ENCODE results near the gene VPS35L.
"Not testable (repeated sequence)": the region's sequence is repeated elsewhere in the genome, so short reads cannot be mapped to it uniquely, and the experiment has no call there.

VPS35L gene

GRCh38 chr16:19716728-19717127, 161.2 kb downstream of the VPS35L start:
- not testable (repeated sequence) for DNase-seq

GRCh38 chr16:19717314-19717713, 161.8 kb downstream of the VPS35L start:
- DNase-seq, result no peak

- peak; percentile 90 for DNase-seq
Observed at GRCh38 chr16:19717741-19718623, 162.5 kb downstream of the VPS35L start, which contains the start of the genes IQCK and KNOP1. TSS of gene IQCK (plus strand) at chr16:19718271. CDS start at chr16:19718307, 36 bp downstream. TSS of gene KNOP1 (minus strand) at chr16:19718227. CDS start at chr16:19715035, 3,192 bp downstream.

- no peak for DNase-seq
Observed at GRCh38 chr16:19718624-19718965, 163.1 kb downstream of the VPS35L start.

- DNase-seq, result no peak
Observed at GRCh38 chr16:19722269-19722952, 166.9 kb downstream of the VPS35L start.

GRCh38 chr16:19722981-19723380, 167.5 kb downstream of the VPS35L start:
- DNase-seq, result no peak

- no peak for DNase-seq
Observed at GRCh38 chr16:19728636-19728965, 173.1 kb downstream of the VPS35L start.

GRCh38 chr16:19733551-19733950, 178.0 kb downstream of the VPS35L start:
- DNase-seq, result no peak

GRCh38 chr16:19735074-19735867, 179.8 kb downstream of the VPS35L start:
- no peak for DNase-seq

- no peak for DNase-seq
Observed at GRCh38 chr16:19737306-19738038, 182.0 kb downstream of the VPS35L start.

GRCh38 chr16:19741354-19741753, 185.9 kb downstream of the VPS35L start:
- DNase-seq, result no peak

- DNase-seq, result no peak
Observed at GRCh38 chr16:19743816-19744159, 188.3 kb downstream of the VPS35L start.

- no peak for DNase-seq
Observed at GRCh38 chr16:19744670-19745069, 189.2 kb downstream of the VPS35L start.

- no peak for DNase-seq
Observed at GRCh38 chr16:19745286-19746010, 189.9 kb downstream of the VPS35L start.

GRCh38 chr16:19746561-19746960, 191.1 kb downstream of the VPS35L start:
- no peak for DNase-seq

- no peak for DNase-seq
Observed at GRCh38 chr16:19748389-19749168, 193.1 kb downstream of the VPS35L start.

- no peak for DNase-seq
Observed at GRCh38 chr16:19749571-19750080, 194.1 kb downstream of the VPS35L start.
